HepG2 (cell line): ENCODE data around the gene TEX22. TPM values are rescaled to one million over a fixed set of nuclear protein-coding genes. Genes with fewer than 3 reads are reported as not detected.

ENCODE experiments used
- ATAC-seq: fragments of 200-7000 bp; cut with Tn5 transposase; 3 replicates; pipeline ENCODE4 v1.9.1; 2020; ENCODE audit warnings: mild to moderate bottlenecking, moderate library complexity
- BruUV-seq: library from RNA; stranded (reverse); fragments of 400-500 nt; replicated peaks from 2 replicates; lab custom pipeline; 2021; lab: Mats Ljungman, UMichigan
- CTCF ChIA-PET: fragments of 300-600 bp; formaldehyde crosslinking; extraction: SDS; loops from one replicate; lab custom pipeline; 2021; ENCODE audit warnings: low total read pairs, inconsistent platforms, low intra/inter-chr PET ratio; lab: Yijun Ruan, JAX
- POLR2A ChIA-PET: fragments of 350-600 bp; sonication (Branson Sonifier 250); formaldehyde crosslinking; loops from one replicate; lab custom pipeline; 2020; ENCODE audit warnings: antibody characterized with exemption, inconsistent platforms; lab: Yijun Ruan, JAX
- DNase-seq: peaks from one replicate; pipeline ENCODE4 v3.0.0-alpha.2; 2015; ENCODE audit warnings: low spot score
- FAIRE-seq: peaks from 3 replicates; lab custom pipeline; 2011; peaks lifted over from hg19 to GRCh38; lab: Jason Lieb, UNC
- H2AFZ ChIP-seq: one replicate; pipeline ENCODE4 v1.6.1; 2011; ENCODE audit warnings: low read length, inconsistent platforms
- H3K27ac ChIP-seq: fragments of 300-600 bp; 3 replicates; pipeline ENCODE4 v1.8.0; 2011; ENCODE audit warnings: mixed run types, mild to moderate bottlenecking, mixed read lengths, low read length, inconsistent platforms; ENCODE audit not compliant: insufficient read depth; ENCODE audit errors: extremely low read length
- H3K27me3 ChIP-seq, 2 experiments: fragments of 200-600 bp in 1 of 2; 2 replicates in 1 of 2; 3 replicates in 1 of 2; pipeline versions ENCODE4 v1.6.0 to v1.8.0; 2011; ENCODE audit warnings: low read length in 2 of 2, mild to moderate bottlenecking in 2 of 2, moderate library complexity in 2 of 2, inconsistent platforms in 1 of 2; ENCODE audit not compliant: insufficient read depth in 2 of 2, control insufficient read depth in 1 of 2
- H3K36me3 ChIP-seq, 2 experiments: fragments of 200-600 bp in 1 of 2; replicated peaks in 1 of 2; 2 replicates in 1 of 2; 3 replicates in 1 of 2; pipeline versions ENCODE4 v1.5.1 to v1.8.0; 2011; ENCODE audit warnings: low read length in 2 of 2, inconsistent platforms in 1 of 2; ENCODE audit not compliant: insufficient read depth in 2 of 2, control insufficient read depth in 1 of 2
- H3K4me1 ChIP-seq: 2 replicates; pipeline ENCODE4 v1.5.1; 2012; ENCODE audit warnings: low read length, inconsistent platforms; ENCODE audit not compliant: insufficient read depth
- H3K4me2 ChIP-seq: 2 replicates; pipeline ENCODE4 v1.6.0; 2011; ENCODE audit warnings: low read depth, low read length, inconsistent platforms
- H3K4me3 ChIP-seq, 3 experiments: fragments of 200-600 bp in 1 of 3; sonication (generic), shearing (Covaris generic) in 1 of 3; replicated peaks in 1 of 3; 2 replicates each; pipeline ENCODE4 v1.5.1; 2011 to 2016; ENCODE audit warnings: low read length in 3 of 3, inconsistent platforms in 2 of 3, low read depth in 2 of 3, mild to moderate bottlenecking in 2 of 3, control low read depth in 1 of 3, mixed read lengths in 1 of 3; ENCODE audit not compliant: insufficient read depth in 1 of 3
- H3K79me2 ChIP-seq: one replicate; pipeline ENCODE4 v1.6.1; 2011; ENCODE audit warnings: low read length, inconsistent platforms; ENCODE audit not compliant: insufficient read depth
- H3K9ac ChIP-seq: 2 replicates; pipeline ENCODE4 v1.6.0; 2011; ENCODE audit warnings: mild to moderate bottlenecking, low read depth, low read length, inconsistent platforms; ENCODE audit not compliant: insufficient read depth
- H3K9me3 ChIP-seq: 2 replicates; pipeline ENCODE4 v1.5.1; 2012; ENCODE audit warnings: mild to moderate bottlenecking, low read length
- H4K20me1 ChIP-seq: 2 replicates; pipeline ENCODE4 v1.6.0; 2011; ENCODE audit warnings: inconsistent platforms, mild to moderate bottlenecking, low read length, moderate library complexity; ENCODE audit not compliant: insufficient read depth
- HMG20A ChIP-seq: IDR thresholded peaks from 2 replicates; pipeline ENCODE4 v1.6.1; 2016; ENCODE audit warnings: borderline replicate concordance
- HNF4A ChIP-seq: sonication (generic); formaldehyde crosslinking; IDR thresholded peaks from 2 replicates; pipeline ENCODE4 v1.4.0; 2020; ENCODE audit warnings: missing genetic modification reagents
- HNRNPL ChIP-seq: fragments of 200-400 bp; formaldehyde crosslinking; IDR thresholded peaks from 2 replicates; pipeline ENCODE4 v1.6.1; 2017; ENCODE audit warnings: mild to moderate bottlenecking, low read depth, low read length
- KLF16 ChIP-seq, 2 experiments: sonication (generic) in 1 of 2; formaldehyde crosslinking in 1 of 2; IDR thresholded peaks; 2 replicates each; pipeline versions ENCODE4 v1.6.1 to v1.8.0; 2016 to 2023; ENCODE audit warnings: missing genetic modification reagents in 2 of 2, missing compliant biosample characterization in 1 of 2
- TAF15 ChIP-seq: fragments of 200-400 bp; formaldehyde crosslinking; IDR thresholded peaks from one replicate; pipeline ENCODE4 v1.6.1; 2018; ENCODE audit warnings: mild to moderate bottlenecking, low read depth, low read length; ENCODE audit not compliant: poor library complexity, severe bottlenecking
- ZBTB8A ChIP-seq: sonication (generic); formaldehyde crosslinking; IDR thresholded peaks from 2 replicates; pipeline ENCODE4 v1.4.0; 2020; ENCODE audit warnings: mild to moderate bottlenecking, low read depth, missing genetic modification reagents, borderline replicate concordance
- ZFP90 ChIP-seq: sonication (generic); formaldehyde crosslinking; IDR thresholded peaks from 2 replicates; pipeline ENCODE4 v1.8.0; 2022; ENCODE audit warnings: missing genetic modification reagents, mild to moderate bottlenecking, inconsistent platforms, borderline replicate concordance
- ZNF558 ChIP-seq: sonication (generic); formaldehyde crosslinking; IDR thresholded peaks from 2 replicates; pipeline ENCODE4 v1.9.0; 2022; ENCODE audit warnings: mild to moderate bottlenecking, missing genetic modification reagents, borderline replicate concordance
- WGBS: methylation state at CpG from one replicate; pipeline ENCODE4 v1.1.6; 2017; ENCODE audit warnings: low lambda C conversion rate; 5-methylcytosine and 5-hydroxymethylcytosine counted together
- in situ Hi-C: cut with HindIII; loops from 2 replicates; pipeline ENCODE4 v1.10.0; 2017; ENCODE audit warnings: low pct_unique_long_range_greater_than_20kb; ENCODE audit not compliant: extremely low pct_ligation_motif_present
- intact Hi-C: fragments of 100-400 bp; cut with micrococcal nuclease; formaldehyde crosslinking; loops from one replicate; pipeline ENCODE4 v1.10.0; 2022; ENCODE audit not compliant: unreplicated experiment
- polyA plus RNA-seq, 8 experiments: library from polyadenylated mRNA; depleted of rRNA in 3 of 8; stranded (reverse) in 7 of 8; unstranded in 1 of 8; fragments of >200 nt; fragmentation: Illumina TruSeq in 4 of 8; extraction: Trizol in 4 of 8; gene quantifications; 2 replicates each; pipeline versions ENCODE4 v1.2.1 to v1.2.3, GENCODE V29; 2011 to 2016; ENCODE audit warnings: low read depth in 4 of 8, missing spikeins in 1 of 8, mixed read lengths in 1 of 8; ENCODE audit not compliant: insufficient read depth in 1 of 8
- total RNA-seq, 5 experiments: library from RNA; depleted of rRNA; stranded (reverse); fragments of >200 nt; fragmentation: Illumina TruSeq; extraction: Trizol; gene quantifications; 2 replicates each; pipeline ENCODE4 v1.2.3, GENCODE V29; 2016; ENCODE audit warnings: low read depth in 1 of 5
- TF ChIP-seq, protein P1 (sequence below): sonication (generic); formaldehyde crosslinking; IDR thresholded peaks from 2 replicates; pipeline ENCODE4 v1.5.1; 2020; ENCODE audit warnings: missing genetic modification reagents, mild to moderate bottlenecking, borderline replicate concordance
- TF ChIP-seq, protein P2 (sequence below): sonication (generic); formaldehyde crosslinking; IDR thresholded peaks from 2 replicates; pipeline ENCODE4 v1.5.0; 2020; ENCODE audit warnings: missing genetic modification reagents
- TF ChIP-seq, protein P3 (sequence below): sonication (generic); formaldehyde crosslinking; IDR thresholded peaks from 2 replicates; pipeline ENCODE4 v1.8.0; 2022; ENCODE audit warnings: low read depth, missing genetic modification reagents

Gene TEX22
- total and polyA plus RNA-seq, 2 of the 13 experiments (the other 11 are each of a cell fraction or from before 2014, with no cell fraction given) = 0.07 to 0.27 TPM

DNA sequence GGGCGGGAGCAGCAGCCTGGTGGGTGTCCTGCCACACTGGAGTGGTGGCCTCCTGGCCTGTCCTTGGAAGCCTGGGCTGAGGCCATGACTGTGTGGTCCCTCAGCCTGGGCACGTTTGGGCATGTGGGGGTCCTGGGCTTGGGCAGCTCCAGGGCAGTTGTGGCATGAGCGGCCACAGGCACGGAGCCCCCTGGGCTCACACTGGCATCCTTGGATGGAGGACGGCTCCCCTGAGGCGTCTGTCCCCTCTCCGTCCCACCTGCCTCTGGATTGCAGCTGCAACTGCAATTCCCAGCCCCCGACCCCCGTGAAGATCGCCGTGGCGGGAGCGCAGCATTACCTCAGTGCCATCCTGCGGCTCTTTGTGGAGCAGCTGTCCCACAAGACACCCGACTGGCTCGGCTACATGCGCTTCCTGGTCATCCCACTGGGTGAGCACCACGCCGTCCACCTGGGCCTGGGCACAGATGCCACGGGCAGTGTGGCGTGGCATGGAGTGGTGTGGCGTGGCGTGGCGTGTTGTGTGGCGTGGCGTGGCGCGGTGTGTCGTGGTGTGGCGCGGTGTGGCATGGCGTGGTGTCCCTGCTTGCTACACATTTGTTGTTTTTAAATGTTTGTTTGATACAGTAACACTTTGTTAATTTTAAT is 15.1 kb upstream of the TEX22 start:
- no peak for FAIRE-seq
- BruUV-seq = no TSS peak
- no peak overlapping the region for H3K4me2 ChIP-seq
- intact Hi-C loops (no loop called here), in situ Hi-C loops (no loop called here)
- no peaks in the 10 kb centered on the region for H3K9me3 ChIP-seq
- no peaks in the 10 kb centered on the region for H3K79me2 ChIP-seq
- no peak overlapping the region for H3K9ac ChIP-seq
- TF ChIP-seq TAF15 (no peak), HNRNPL (0 out of 2 replicates have a peak, but pooled peaks have one; percentile 37)
- DNase-seq = no peak
- no peaks in the 10 kb centered on the region for H3K4me1 ChIP-seq
- no peaks in the 10 kb centered on the region for H3K36me3 ChIP-seq
- POLR2A ChIA-PET = no interaction called here
- no peak overlapping the region for H2AFZ ChIP-seq
- no peak overlapping the region for H3K27ac ChIP-seq
- no peak for ATAC-seq
- no peaks in the 10 kb centered on the region for H4K20me1 ChIP-seq
- WGBS = 97% methylated on average over 17 of the region's 32 CpGs
- H3K27me3 ChIP-seq = no peaks in the 10 kb centered on the region
- CTCF ChIA-PET = no interaction called here
- H3K4me3 ChIP-seq = no peak overlapping the region

DNA sequence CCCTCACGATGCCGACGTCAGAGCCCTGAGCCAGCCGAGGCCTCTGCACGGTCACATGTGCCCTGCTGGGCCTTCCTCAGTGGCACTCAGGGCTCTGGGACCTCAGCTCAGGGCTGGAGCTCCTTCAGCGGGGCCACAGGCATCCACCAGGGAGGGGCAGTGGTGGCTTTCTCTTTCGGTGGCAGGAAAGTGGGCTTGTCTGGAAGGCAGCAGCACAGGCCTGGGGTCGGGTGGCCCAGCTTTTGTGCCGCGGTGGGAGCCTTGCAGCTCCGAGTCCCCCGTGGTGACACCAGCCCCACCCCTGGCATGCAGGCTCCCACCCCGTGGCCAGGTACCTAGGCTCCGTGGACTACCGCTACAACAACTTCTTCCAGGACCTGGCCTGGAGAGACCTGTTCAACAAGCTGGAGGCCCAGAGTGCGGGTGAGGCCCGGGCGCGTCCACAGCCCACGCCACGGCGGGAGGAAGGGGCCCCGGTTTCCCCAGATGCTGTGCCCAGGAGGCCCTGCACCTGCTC is 14.2 kb upstream of the TEX22 start:
- H3K79me2 ChIP-seq = no peaks in the 10 kb centered on the region
- no peaks in the 10 kb centered on the region for H3K36me3 ChIP-seq
- no peak overlapping the region for H2AFZ ChIP-seq
- H3K4me3 ChIP-seq = no peak overlapping the region
- DNase-seq (no peak), FAIRE-seq (no peak), ATAC-seq (no peak)
- no TSS peak for BruUV-seq
- ChIA-PET POLR2A (no interaction called here), CTCF (no interaction called here)
- in situ Hi-C loops (no loop called here), intact Hi-C loops (no loop called here)
- 92% methylated on average over 9 of the region's 23 CpGs for WGBS
- no peak overlapping the region for H3K9ac ChIP-seq
- no peak overlapping the region for H3K4me2 ChIP-seq
- H3K4me1 ChIP-seq = no peaks in the 10 kb centered on the region
- H4K20me1 ChIP-seq = no peaks in the 10 kb centered on the region
- H3K27me3 ChIP-seq = no peaks in the 10 kb centered on the region
- H3K9me3 ChIP-seq = no peaks in the 10 kb centered on the region
- no peak overlapping the region for H3K27ac ChIP-seq
- TF ChIP-seq ZFP90 (CRISPR knock-in tag) (no peak), KLF16 (CRISPR knock-in tag; IDR thresholded peaks at IDR 0.05) (no peak), ZNF558 (CRISPR knock-in tag) (no peak), HNF4A (CRISPR knock-in tag) (no peak), ZBTB8A (CRISPR knock-in tag) (no peak), HMG20A (CRISPR knock-in tag) (no peak)
- TF ChIP-seq, protein P1, sequence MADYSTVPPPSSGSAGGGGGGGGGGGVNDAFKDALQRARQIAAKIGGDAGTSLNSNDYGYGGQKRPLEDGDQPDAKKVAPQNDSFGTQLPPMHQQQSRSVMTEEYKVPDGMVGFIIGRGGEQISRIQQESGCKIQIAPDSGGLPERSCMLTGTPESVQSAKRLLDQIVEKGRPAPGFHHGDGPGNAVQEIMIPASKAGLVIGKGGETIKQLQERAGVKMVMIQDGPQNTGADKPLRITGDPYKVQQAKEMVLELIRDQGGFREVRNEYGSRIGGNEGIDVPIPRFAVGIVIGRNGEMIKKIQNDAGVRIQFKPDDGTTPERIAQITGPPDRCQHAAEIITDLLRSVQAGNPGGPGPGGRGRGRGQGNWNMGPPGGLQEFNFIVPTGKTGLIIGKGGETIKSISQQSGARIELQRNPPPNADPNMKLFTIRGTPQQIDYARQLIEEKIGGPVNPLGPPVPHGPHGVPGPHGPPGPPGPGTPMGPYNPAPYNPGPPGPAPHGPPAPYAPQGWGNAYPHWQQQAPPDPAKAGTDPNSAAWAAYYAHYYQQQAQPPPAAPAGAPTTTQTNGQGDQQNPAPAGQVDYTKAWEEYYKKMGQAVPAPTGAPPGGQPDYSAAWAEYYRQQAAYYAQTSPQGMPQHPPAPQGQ (CRISPR knock-in tag) = no peak
- TF ChIP-seq, protein P2, sequence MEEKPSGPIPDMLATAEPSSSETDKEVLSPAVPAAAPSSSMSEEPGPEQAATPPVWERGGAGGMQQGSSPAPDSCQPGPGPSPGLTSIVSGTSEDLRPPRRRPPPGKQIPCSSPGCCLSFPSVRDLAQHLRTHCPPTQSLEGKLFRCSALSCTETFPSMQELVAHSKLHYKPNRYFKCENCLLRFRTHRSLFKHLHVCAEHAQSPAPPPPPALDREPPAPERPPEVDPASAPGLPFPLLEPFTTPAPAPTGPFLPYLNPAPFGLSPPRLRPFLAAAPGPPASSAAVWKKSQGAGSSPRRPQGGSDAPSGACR (CRISPR knock-in tag) = no peak
- TF ChIP-seq, protein P3, sequence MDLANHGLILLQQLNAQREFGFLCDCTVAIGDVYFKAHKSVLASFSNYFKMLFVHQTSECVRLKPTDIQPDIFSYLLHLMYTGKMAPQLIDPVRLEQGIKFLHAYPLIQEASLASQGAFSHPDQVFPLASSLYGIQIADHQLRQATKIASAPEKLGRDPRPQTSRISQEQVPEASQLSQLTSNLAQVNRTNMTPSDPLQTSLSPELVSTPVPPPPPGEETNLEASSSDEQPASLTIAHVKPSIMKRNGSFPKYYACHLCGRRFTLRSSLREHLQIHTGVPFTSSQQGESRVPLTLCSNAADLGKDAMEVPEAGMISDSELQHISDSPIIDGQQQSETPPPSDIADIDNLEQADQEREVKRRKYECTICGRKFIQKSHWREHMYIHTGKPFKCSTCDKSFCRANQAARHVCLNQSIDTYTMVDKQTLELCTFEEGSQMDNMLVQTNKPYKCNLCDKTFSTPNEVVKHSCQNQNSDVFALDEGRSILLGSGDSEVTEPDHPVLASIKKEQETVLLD (CRISPR knock-in tag) = no peak
